NCI-H774 (cell line): ENCODE measurements around the gene PDE8A.
"Not testable (repeated sequence)": the region's sequence is repeated elsewhere in the genome, so short reads cannot be mapped to it uniquely, and the experiment has no call there.

Experiments
- DNase-seq: peaks from one replicate; lab custom pipeline; 2025; lab: John Stamatoyannopoulos, UW

The PDE8A gene

DNA sequence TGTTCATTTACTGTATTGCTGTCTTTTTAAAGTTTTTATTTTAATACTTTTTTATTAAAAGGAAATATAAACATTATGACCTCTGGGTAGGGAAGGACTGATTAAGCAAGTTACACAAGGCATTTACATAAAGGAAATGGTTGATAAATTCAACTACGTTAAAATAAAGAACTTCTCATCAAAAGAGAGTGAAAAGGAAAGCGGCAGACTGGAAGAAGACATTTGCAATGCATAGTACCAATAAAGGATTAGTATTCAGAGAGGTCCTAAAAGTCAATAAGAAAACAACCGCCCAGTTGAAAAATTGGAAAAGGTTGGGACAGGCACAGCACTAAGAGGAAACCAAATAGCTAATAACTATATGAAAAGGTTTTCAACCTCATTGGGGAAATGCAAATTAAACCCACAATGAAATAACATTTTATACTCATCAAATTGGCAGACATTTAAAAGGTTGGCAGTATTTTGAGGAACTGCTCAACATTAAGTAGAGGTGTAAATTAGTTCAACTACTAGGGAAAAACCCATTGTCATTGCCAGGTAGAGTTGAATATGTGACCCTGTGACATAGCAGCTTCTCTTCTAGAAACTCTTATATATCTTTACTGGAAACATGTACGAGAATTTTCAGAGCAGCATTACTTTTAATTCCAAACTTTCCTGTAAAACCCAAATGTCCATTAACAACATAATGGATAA is 9.5 kb downstream of the PDE8A start:
- no peak for DNase-seq

GRCh38 chr15:84992157-84992944 is 10.7 kb downstream of the PDE8A start:
- no peak for DNase-seq

GRCh38 chr15:84996055-84996454 is 14.4 kb downstream of the PDE8A start:
- no peak for DNase-seq

- DNase-seq: not testable (repeated sequence)
Observed at GRCh38 chr15:84996714-84997113, 15.1 kb downstream of the PDE8A start.

DNA sequence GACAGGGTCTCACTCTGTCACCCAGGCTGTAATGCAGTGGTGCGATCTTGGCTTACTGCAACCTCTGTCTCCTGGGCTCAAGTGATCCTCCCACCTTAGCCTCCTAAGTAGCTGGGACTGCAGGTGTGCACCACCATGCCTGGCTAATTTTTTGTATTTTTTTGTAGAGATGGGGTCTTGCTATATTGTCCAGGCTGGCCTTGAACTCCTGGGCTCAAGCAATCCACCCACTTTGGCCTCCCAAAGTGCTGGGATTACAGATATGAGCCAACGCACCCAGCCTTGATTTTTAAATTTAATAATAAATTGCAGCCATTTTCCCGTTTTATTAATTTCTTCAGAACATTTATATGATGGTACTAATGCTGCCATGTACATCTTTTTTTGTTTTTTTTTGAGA is 15.6 kb downstream of the PDE8A start:
- not testable (repeated sequence) for DNase-seq

DNA sequence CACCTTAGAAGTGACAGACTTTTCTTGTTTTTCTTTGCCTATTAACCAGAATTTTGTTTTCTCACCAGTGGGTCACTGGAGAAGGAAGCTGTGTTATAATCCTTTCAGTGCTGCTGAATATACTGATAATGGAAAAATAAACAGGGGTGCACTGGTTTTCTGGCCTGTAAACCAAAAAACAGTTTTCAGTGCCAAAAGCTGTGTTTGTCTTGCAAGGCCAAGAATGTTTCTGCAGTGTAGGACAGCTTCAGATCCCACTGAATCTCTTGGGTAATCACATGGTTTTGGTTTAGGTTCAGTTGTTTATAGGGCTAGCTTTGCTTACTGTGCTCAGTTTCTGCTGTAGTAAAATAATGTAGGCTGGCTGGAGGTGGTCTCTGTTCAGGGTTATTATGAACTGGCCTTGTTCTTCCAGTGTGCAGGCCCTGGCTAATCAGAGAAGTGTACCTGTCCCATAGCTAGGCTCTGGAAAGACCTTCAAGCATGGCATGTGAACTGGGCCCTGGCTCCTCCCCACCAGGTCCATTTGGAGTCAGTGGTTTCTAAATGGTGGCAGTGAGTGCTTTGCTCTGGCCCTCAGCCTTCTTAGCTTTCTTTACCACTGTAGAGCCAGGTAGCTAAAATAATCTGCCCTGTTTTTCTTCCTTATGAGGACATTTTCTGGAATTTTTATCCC is 18.7 kb downstream of the PDE8A start:
- no peak for DNase-seq

DNA sequence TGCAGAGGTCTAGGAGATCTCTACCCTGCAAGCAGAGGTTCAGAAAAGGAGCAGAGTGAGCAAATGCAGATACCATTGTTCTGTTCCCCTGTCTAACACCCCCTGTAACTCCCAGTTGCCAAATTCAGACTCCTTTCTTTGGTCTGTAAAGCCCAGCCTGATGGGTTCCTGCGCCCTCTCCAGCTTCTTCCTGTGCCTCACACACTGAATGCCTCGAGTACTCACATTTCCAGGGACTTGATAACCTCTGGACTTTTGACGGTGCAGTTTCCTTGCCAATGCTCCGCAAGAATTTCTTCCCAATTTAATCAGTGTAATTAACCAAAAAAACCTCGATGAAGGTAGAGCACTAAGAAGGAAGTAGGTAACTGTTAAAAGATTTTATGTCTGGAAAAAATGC is 19.3 kb downstream of the PDE8A start:
- DNase-seq: no peak

DNA sequence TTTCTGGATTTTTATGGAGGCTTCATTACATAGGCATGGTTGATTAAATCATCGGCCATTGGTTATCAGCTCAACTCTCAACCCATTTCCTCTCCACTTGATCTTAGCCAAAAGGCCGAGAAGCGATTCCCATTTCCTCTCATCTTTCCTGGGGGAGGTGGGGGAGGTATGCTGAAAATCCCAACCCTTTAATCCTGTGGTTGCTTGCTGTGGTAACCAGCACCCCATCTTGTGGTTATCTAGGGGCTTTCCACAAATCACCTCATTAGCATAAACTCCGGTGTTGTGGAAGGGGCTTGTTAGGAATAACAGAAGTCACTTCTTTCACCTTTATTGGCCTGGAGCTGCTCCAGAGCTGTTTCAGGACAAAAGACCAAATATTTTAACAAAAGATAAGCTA is 20.9 kb downstream of the PDE8A start:
- no peak for DNase-seq

- DNase-seq: no peak
Observed at GRCh38 chr15:85003593-85004312, 22.1 kb downstream of the PDE8A start.

DNA sequence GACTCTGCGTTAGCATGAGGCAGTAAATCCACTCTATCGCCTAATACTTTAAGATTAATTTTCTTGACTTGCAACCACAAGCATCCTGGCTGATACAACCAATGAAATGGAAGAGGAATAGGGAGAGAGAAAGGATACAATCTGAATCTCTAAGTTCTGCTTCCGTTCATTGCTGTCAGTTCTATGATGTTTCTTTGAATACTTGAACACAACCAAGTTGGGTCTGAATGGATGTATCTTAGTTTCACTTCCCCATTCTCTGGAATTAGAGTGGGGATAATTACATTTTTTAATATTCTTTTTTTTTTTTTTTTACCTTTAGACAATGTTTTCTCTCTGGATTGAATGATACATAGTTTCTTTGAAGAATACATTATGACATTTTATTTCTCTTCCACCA is 22.9 kb downstream of the PDE8A start:
- no peak for DNase-seq

GRCh38 chr15:85005319-85005718 is 23.7 kb downstream of the PDE8A start:
- DNase-seq: no peak

DNA sequence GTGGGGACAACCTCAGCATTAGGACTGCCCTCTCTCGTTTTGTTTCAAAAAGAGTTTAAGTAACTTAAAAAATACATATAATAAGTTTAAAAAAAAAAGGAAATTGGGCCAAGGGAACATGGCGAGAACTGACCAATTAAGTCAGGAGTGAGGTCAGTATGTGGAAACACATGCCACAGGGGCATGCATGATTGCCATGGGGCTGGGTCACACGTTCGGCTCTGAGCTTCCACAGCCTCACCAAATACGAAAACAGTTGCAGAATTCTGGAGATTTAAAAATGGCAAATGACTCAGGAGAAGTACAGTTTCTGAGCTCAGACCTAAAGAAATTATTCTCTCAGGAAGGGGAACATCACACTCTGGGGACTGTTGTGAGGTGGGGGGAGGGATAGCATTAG is 24.1 kb downstream of the PDE8A start:
- DNase-seq: no peak

DNA sequence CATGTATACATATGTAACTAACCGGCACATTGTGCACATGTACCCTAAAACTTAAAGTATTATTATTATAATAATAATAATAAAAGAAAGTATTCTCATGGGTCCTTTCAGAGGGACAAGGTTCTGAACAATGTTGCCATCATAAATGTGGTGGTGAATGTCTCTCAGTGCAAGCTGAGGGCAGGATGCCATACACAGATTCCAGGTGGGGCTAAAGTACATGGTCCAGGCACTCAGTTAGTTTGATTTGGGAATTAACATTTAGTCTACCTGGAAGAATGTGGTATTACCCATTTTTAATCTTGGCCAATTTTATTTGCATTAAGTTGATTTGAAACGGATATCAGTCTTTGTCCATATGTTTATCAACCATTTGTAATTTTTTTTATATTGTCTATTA is 24.5 kb downstream of the PDE8A start:
- DNase-seq: no peak

DNA sequence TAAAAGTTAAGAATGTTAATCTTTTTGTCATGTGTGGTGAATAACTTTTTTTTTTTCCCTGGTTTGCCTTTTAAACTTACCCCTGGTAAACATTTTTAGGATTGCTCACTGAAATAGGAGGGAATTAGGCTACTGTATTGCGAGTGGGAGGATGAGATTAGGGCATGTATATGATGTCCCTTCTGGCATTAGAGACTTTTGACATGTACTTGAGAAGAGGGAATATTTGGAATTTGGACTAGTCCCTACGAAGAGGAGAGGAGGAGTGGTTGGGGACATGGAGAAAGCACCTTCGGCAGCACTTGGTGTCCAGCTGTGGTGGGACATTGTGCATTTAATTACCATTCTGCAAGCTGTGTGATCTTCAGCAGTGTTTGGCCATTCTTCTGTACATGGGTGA is 25.0 kb downstream of the PDE8A start:
- no peak for DNase-seq

GRCh38 chr15:85007137-85007536 is 25.5 kb downstream of the PDE8A start:
- no peak for DNase-seq

DNA sequence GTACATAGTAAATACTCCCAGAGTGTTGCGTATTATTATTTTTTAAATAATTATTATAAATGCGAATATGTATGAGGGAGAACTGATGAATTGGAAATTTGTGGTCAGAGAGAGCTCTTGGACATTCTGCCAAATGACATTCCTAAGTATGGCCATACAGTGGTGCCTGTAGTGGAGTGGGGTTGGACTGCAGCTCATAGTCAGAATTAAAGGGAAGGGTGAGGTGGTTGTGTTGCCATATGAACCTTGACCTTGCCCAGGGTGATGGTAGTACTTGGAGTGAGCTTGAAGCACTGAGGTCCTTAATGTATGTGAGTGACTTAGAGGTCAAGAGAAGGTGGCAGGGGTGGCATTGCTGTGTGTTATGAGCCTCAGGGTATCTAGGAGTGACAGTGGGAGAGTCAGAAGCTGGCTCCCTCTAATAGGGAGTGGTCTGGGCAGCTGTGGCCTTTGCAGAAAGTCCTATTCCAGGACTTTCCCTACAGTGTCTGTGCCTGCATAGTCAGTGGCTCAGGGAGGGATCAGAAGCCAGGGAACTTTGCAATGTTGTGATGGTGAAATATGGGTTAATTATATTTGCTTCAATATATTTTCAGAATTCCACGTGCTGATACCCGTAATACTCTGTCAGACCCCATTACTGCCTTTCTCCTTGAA is 26.2 kb downstream of the PDE8A start:
- no peak for DNase-seq

- DNase-seq: no peak
Observed at GRCh38 chr15:85008474-85009260, 27.0 kb downstream of the PDE8A start.

DNA sequence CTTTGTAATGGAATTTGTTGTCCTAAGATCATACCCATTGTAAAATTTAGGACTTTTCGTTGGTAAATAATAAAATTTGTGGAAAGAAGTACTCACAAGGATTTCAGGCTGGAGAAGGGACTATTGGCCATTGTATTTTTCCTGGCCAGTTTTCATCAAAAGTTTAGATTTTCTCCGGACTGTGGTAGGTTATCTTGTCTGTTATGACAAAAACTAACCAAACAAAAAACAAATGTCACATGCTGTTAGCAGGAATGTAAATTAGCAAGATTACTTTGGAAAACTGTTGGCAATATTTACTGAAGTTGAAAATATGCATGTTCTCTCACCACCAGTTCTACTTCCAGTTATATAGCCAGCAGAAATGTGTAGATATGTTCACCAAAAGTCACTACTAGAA is 27.8 kb downstream of the PDE8A start:
- no peak for DNase-seq

GRCh38 chr15:85010071-85010385 is 28.4 kb downstream of the PDE8A start:
- no peak for DNase-seq

DNA sequence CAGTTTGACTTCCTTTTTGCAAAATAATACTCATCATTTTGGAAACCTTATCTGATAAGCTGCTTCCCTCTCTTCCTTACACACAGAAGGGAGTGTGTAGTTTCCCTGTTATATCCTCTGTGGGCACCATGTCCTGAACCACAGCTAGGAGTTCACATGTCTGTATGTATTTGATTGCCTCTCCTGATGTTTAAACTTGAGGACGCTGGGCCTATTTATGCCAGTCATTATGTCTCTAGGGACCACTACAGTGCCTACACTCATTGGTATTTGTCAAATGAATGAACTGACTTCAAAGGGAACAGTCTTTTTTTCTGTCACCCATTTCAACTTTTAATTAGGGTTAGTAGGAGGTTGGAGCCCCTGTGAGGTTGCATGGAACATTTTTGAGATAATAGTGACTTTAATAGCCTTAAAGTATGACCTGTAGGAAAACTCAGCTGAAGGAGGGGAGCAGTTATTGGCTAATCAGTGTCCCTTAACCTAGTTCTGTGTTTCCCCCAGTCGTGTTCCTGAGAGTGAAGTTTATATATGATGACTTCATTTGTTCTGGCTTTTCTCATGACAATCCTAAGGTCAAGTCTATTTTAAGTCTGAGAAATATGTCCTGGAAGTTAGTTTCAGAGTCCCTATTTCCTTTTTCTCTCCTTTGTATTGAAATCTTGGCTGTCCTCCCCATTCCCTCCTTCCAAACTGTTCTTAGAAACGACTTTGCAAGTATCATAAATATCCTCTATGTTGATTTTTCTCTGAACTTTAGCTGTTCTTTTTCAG is 28.9 kb downstream of the PDE8A start:
- no peak for DNase-seq
